Right lobe of liver (tissue), 6 donors: ENCODE data around the gene HCN4. TPM values are rescaled to one million over a fixed set of nuclear protein-coding genes. Genes with fewer than 3 reads are reported as not detected.

Experiments
- ATAC-seq, 4 donors: fragments of 200-7000 bp; cut with Tn5 transposase; one replicate each; pipeline ENCODE4 v1.9.1; 2020; ENCODE audit warnings: mild to moderate bottlenecking in 4 of 4, moderate library complexity in 4 of 4
- DNase-seq, 3 donors: peaks; one replicate each; pipeline ENCODE4 v3.0.0-alpha.2; 2020
- H3K27ac ChIP-seq, 3 donors: fragments of 200-600 bp; one replicate each; pipeline ENCODE4 v1.8.0; 2022
- H3K27me3 ChIP-seq, 2 donors: fragments of 200-600 bp; one replicate each; pipeline ENCODE4 v1.8.0; 2022
- H3K36me3 ChIP-seq, 4 donors: fragments of 200-600 bp; sonication (generic) in 1 of 4; one replicate each; pipeline versions ENCODE4 v1.5.1 to v1.8.0; 2017 to 2022; ENCODE audit warnings: control low read depth in 1 of 4
- H3K4me1 ChIP-seq, 4 donors: fragments of 200-600 bp; sonication (generic) in 1 of 4; one replicate each; pipeline versions ENCODE4 v1.5.1 to v1.8.0; 2017 to 2022; ENCODE audit warnings: control low read depth in 1 of 4
- H3K4me3 ChIP-seq, 3 donors: fragments of 200-600 bp; one replicate each; pipeline ENCODE4 v1.8.0; 2022
- H3K9me3 ChIP-seq, 4 donors: fragments of 200-600 bp; sonication (generic) in 1 of 4; one replicate each; pipeline versions ENCODE4 v1.5.1 to v1.8.0; 2017 to 2022; ENCODE audit warnings: control low read depth in 1 of 4
- POLR2A ChIP-seq: fragments of 450-650 bp; IDR thresholded peaks from one replicate; pipeline ENCODE4 v1.6.1; 2017; ENCODE audit warnings: antibody characterized with exemption, mild to moderate bottlenecking
- WGBS: methylation state at CpG from one replicate; pipeline ENCODE4 v1.1.6; 2018; ENCODE audit warnings: low coverage, low lambda C conversion rate; ENCODE audit not compliant: insufficient coverage; ENCODE audit errors: missing lambda C conversion rate; 5-methylcytosine and 5-hydroxymethylcytosine counted together
- intact Hi-C, 2 donors: fragments of 100-400 bp; cut with DNase I; formaldehyde crosslinking; loops; one replicate each; pipeline versions ENCODE4 v1.11.2 to v1.14.1; 2022
- total RNA-seq, 6 experiments: library from RNA; depleted of rRNA in 2 of 6; stranded (reverse); fragments of >200 nt in 2 of 6; fragmentation: NEBNext Ultra II Directional in 3 of 6; extraction: Animal tissue kit (Norgen Biotek cat#: 25700) in 3 of 6; gene quantifications; one replicate each; pipeline versions ENCODE4 v1.1.0 to v1.2.4, GENCODE V29; 2016 to 2023
- TF ChIP-seq, protein P1 (sequence below), 4 donors: fragments of 200-600 bp in 3 of 4; fragments of 450-650 bp in 1 of 4; IDR thresholded peaks; one replicate each; pipeline versions ENCODE4 v1.5.1 to v1.8.0; 2016 to 2022; ENCODE audit warnings: antibody characterized with exemption in 4 of 4, mild to moderate bottlenecking in 2 of 4
- donor health status: DM: no; HTN: yes; CAD: no.
- donor health status: DM: no; HTN: no; CAD: no.
- donor health status: DM: no; HTN: no; CAD: no.
- donor health status: DM: no; HTN: yes; CAD: no.
- donor health status: DM: no; HTN: yes; CAD: no.

Gene HCN4
- total RNA-seq, 6 experiments from 2014 or later: 0.06 TPM; not detected in 5

DNA sequence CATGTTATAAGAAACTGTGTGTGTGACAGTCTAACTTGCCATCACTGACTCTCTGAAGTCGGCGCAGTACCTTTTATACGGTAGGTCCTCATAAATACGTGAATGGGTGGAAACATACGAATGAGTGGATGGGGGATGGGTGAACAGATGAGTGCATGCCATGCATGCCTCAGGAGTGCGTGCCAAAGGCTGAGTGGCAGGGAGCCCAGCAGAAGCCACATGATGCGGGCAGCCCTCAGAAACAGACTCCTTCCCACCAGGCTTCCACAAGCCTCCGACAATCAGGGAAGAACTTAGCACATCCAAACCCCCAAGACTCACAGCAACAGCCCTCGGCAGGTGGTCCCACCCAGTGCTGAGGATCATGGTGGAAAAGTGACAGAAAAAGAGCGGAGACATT, 16.7 kb downstream of the HCN4 start:
- DNase-seq (no peak), ATAC-seq (no peak)
- WGBS: 66% methylated on average over 9 of the region's 10 CpGs
- Histone ChIP-seq H3K4me3 (no peak overlapping the region), H3K27ac (no peak overlapping the region), H3K27me3 (no peaks in the 10 kb centered on the region), H3K4me1 (no peaks in the 10 kb centered on the region), H3K36me3 (no peaks in the 10 kb centered on the region), H3K9me3 (no peaks in the 10 kb centered on the region)
- TF ChIP-seq, protein P1, sequence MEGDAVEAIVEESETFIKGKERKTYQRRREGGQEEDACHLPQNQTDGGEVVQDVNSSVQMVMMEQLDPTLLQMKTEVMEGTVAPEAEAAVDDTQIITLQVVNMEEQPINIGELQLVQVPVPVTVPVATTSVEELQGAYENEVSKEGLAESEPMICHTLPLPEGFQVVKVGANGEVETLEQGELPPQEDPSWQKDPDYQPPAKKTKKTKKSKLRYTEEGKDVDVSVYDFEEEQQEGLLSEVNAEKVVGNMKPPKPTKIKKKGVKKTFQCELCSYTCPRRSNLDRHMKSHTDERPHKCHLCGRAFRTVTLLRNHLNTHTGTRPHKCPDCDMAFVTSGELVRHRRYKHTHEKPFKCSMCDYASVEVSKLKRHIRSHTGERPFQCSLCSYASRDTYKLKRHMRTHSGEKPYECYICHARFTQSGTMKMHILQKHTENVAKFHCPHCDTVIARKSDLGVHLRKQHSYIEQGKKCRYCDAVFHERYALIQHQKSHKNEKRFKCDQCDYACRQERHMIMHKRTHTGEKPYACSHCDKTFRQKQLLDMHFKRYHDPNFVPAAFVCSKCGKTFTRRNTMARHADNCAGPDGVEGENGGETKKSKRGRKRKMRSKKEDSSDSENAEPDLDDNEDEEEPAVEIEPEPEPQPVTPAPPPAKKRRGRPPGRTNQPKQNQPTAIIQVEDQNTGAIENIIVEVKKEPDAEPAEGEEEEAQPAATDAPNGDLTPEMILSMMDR (IDR thresholded peaks at IDR 0.05): no peak
- TF ChIP-seq POLR2A: no peak
- intact Hi-C loops: no loop called here

DNA sequence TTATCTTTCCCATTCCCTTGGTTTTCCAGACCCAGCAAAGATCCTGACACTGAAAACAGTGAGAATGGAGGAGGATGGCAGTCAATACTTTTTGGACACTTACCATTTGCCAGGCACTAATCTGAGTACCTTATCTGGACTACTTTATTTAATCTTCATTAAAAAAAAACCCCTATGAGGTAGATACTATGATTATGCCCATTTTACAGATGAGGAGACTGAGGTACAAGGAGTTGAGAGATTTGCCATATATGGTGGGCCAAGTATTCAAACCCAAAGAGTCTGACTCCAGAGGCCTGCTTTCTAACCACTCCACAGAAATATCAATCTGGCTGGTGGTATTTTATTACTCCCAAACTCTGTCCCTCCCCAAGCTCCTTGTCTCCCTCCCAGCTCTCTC, 19.6 kb downstream of the HCN4 start:
- no peak overlapping the region for H3K27ac ChIP-seq
- intact Hi-C loops: no loop called here
- DNase-seq: no peak
- no peaks in the 10 kb centered on the region for H3K4me1 ChIP-seq
- no peak overlapping the region for H3K4me3 ChIP-seq
- no peaks in the 10 kb centered on the region for H3K27me3 ChIP-seq
- TF ChIP-seq, protein P1 (IDR thresholded peaks at IDR 0.05): no peak
- no peaks in the 10 kb centered on the region for H3K36me3 ChIP-seq
- no peak for ATAC-seq
- no peaks in the 10 kb centered on the region for H3K9me3 ChIP-seq

DNA sequence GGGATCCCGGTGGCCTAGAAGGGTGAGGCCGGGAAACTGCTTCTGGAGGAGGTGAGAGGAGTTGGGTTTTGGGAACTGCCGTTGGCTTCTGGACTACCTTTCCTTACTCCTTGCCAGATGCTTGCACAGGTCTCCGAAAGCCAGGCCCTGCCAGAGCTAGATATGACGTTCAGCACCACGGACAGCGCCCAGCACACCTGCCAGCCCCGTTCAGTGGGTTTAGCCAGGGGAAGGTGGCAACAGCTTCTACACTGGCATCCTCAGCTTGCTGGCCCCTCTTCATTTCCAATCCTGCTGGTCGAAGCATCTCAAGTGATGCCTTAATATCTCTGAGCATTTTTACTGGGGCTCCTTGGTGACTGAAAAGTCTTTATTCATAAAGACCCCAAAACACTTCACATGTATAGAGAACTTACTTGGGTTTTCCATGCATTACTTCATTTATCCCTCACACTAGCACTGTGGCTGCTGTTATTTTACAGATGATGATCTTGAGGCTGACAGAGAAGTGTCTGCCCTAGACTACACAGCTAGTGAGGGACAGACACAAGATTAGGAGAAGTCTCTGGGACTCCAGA, 21.9 kb downstream of the HCN4 start:
- DNase-seq (peak; percentile 63 to 74 (median 70)), ATAC-seq (peak; percentile 69 to 86 (median 73))
- Histone ChIP-seq H3K36me3 (no peaks in the 10 kb centered on the region), H3K4me3 (no peak overlapping the region), H3K9me3 (no peaks in the 10 kb centered on the region), H3K27me3 (no peaks in the 10 kb centered on the region), H3K4me1 (no peaks in the 10 kb centered on the region), H3K27ac (no peak overlapping the region)
- intact Hi-C loops: no loop called here
- TF ChIP-seq POLR2A: no peak
- TF ChIP-seq, protein P1 (IDR thresholded peaks at IDR 0.05): no peak
- WGBS: 12% methylated on average over 8 of the region's 9 CpGs

DNA sequence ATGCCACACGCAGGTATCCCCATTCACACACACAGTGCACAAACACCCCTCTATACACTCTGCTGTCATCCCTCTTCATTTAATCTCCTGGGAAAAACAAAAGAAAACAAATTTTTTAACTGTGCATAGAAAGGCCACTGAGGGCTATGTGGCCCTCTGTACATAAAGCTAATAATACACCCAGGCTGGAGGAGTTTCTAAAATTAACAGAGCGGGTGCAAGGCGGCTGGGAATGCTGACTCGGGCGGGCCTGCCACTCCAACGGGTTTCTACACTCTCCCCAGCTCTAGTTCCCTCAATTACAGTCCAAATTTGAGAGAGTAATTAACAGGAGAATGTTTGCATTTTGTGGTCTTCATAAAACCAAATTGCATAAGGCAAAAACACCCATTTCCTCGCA, 23.1 kb downstream of the HCN4 start:
- TF ChIP-seq POLR2A: no peak
- TF ChIP-seq, protein P1 (IDR thresholded peaks at IDR 0.05): no peak
- H3K4me1 ChIP-seq: no peaks in the 10 kb centered on the region
- no peaks in the 10 kb centered on the region for H3K9me3 ChIP-seq
- H3K27me3 ChIP-seq: no peaks in the 10 kb centered on the region
- no peak overlapping the region for H3K4me3 ChIP-seq
- no peak overlapping the region for H3K27ac ChIP-seq
- ATAC-seq (no peak), DNase-seq (no peak)
- WGBS: 60% methylated on average over 7 of the region's 7 CpGs
- no peaks in the 10 kb centered on the region for H3K36me3 ChIP-seq
- intact Hi-C loops: no loop called here

DNA sequence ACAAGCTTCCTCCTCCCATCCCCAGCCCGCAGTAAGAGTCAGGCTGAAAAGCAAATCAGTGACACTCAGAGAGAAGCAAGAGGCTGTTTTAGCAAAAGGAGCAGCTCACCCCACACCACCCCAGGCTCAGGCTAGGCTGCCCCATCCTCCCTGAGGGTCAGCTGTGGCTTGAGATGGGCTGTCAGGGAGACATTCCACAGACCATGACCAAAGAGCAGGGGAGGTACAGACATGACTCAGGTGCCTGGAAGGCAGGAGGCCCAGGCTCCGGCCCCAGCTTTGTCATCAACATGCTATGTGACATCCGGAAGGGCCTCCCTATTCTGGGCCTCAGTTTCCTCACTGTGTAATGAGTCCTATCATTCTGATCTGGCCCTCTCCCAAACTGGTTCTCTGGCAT, 24.7 kb downstream of the HCN4 start:
- intact Hi-C loops: no loop called here
- no peaks in the 10 kb centered on the region for H3K4me1 ChIP-seq
- 100% methylated on average over 1 of the region's 3 CpGs for WGBS
- no peak for ATAC-seq
- H3K27me3 ChIP-seq: no peaks in the 10 kb centered on the region
- no peak overlapping the region for H3K27ac ChIP-seq
- H3K9me3 ChIP-seq: no peaks in the 10 kb centered on the region
- H3K4me3 ChIP-seq: no peak overlapping the region
- no peaks in the 10 kb centered on the region for H3K36me3 ChIP-seq
- TF ChIP-seq POLR2A: no peak
- TF ChIP-seq, protein P1 (IDR thresholded peaks at IDR 0.05): no peak
- DNase-seq: no peak
